Hepatocyte (in vitro differentiated cells): ENCODE measurements around the gene DDAH2. TPM values are rescaled to one million over a fixed set of nuclear protein-coding genes. Genes with fewer than 3 reads are reported as not detected.
A peak's percentile ranks its signal among the peaks of the same experiment; 100 is the strongest.

Source experiments
- DNase-seq: peaks from one replicate; pipeline ENCODE4 v3.0.0-alpha.2; 2016; ENCODE audit warnings: low spot score
- H2AFZ ChIP-seq: fragments of 200-600 bp; sonication (generic); 2 replicates; pipeline ENCODE4 v1.6.0; 2016; ENCODE audit warnings: antibody characterized with exemption, mild to moderate bottlenecking
- H3K27ac ChIP-seq: fragments of 200-600 bp; sonication (generic); 2 replicates; pipeline ENCODE4 v1.5.1; 2016; ENCODE audit warnings: mild to moderate bottlenecking
- H3K27me3 ChIP-seq: fragments of 200-600 bp; sonication (generic); 2 replicates; pipeline ENCODE4 v1.6.1; 2016
- H3K36me3 ChIP-seq: fragments of 200-600 bp; sonication (generic); replicated peaks from 2 replicates; pipeline ENCODE4 v1.5.1; 2016; ENCODE audit warnings: low read depth; ENCODE audit not compliant: insufficient read depth
- H3K4me1 ChIP-seq: fragments of 200-600 bp; sonication (generic); 2 replicates; pipeline ENCODE4 v1.5.1; 2016; ENCODE audit warnings: mild to moderate bottlenecking, moderate library complexity; ENCODE audit not compliant: insufficient read depth
- H3K4me2 ChIP-seq: fragments of 200-600 bp; sonication (generic); 2 replicates; pipeline ENCODE4 v1.6.0; 2016
- H3K4me3 ChIP-seq: fragments of 200-600 bp; sonication (generic); 2 replicates; pipeline ENCODE4 v1.5.1; 2016; ENCODE audit warnings: mild to moderate bottlenecking
- H3K79me2 ChIP-seq: fragments of 200-600 bp; sonication (generic); 2 replicates; pipeline ENCODE4 v1.6.0; 2017; ENCODE audit warnings: mild to moderate bottlenecking
- H3K9me2 ChIP-seq: fragments of 200-600 bp; sonication (generic); replicated peaks from 2 replicates; pipeline ENCODE4 v1.6.0; 2017; ENCODE audit warnings: mild to moderate bottlenecking; ENCODE audit not compliant: insufficient read depth
- H3K9me3 ChIP-seq: fragments of 200-600 bp; sonication (generic); 2 replicates; pipeline ENCODE4 v1.5.1; 2016; ENCODE audit warnings: low read depth, mild to moderate bottlenecking
- H4K20me1 ChIP-seq: fragments of 200-600 bp; sonication (generic); 2 replicates; pipeline ENCODE4 v1.6.0; 2016; ENCODE audit warnings: mild to moderate bottlenecking; ENCODE audit not compliant: insufficient read depth, poor library complexity, severe bottlenecking
- EZH2 ChIP-seq: fragments of 200-600 bp; sonication (generic); IDR thresholded peaks from 2 replicates; pipeline ENCODE4 v1.6.1; 2016; ENCODE audit warnings: antibody characterized with exemption, mild to moderate bottlenecking, borderline replicate concordance
- EZH2phosphoT487 ChIP-seq: fragments of 200-600 bp; sonication (generic); IDR thresholded peaks from one replicate; pipeline ENCODE4 v1.6.1; 2018; ENCODE audit warnings: antibody characterized with exemption, mild to moderate bottlenecking, low read depth, moderate library complexity; ENCODE audit not compliant: unreplicated experiment, severe bottlenecking
- WGBS: methylation state at CpG from one replicate; pipeline ENCODE4 v1.1.6; 2016; ENCODE audit warnings: low lambda C conversion rate; ENCODE audit errors: missing lambda C conversion rate; 5-methylcytosine and 5-hydroxymethylcytosine counted together
- polyA plus RNA-seq: library from polyadenylated mRNA; unstranded; fragments of >200 nt; fragmentation: Nextera tagmentation; extraction: Ambion mirVana; gene quantifications from 2 replicates; pipeline ENCODE4 v1.2.1, GENCODE V29; 2016
- total RNA-seq: library from RNA; depleted of rRNA; stranded (reverse); fragments of >200 nt; gene quantifications from 2 replicates; pipeline ENCODE4 v1.2.3, GENCODE V29; 2014
- TF ChIP-seq, protein P1 (sequence below): fragments of 200-600 bp; sonication (generic); IDR thresholded peaks from 2 replicates; pipeline ENCODE4 v1.5.1; 2016; ENCODE audit warnings: antibody characterized with exemption, mild to moderate bottlenecking; ENCODE audit not compliant: poor library complexity

DDAH2 gene
- total and polyA plus RNA-seq, 2 experiments from 2014 or later = 93.8 to 157 TPM

DNA sequence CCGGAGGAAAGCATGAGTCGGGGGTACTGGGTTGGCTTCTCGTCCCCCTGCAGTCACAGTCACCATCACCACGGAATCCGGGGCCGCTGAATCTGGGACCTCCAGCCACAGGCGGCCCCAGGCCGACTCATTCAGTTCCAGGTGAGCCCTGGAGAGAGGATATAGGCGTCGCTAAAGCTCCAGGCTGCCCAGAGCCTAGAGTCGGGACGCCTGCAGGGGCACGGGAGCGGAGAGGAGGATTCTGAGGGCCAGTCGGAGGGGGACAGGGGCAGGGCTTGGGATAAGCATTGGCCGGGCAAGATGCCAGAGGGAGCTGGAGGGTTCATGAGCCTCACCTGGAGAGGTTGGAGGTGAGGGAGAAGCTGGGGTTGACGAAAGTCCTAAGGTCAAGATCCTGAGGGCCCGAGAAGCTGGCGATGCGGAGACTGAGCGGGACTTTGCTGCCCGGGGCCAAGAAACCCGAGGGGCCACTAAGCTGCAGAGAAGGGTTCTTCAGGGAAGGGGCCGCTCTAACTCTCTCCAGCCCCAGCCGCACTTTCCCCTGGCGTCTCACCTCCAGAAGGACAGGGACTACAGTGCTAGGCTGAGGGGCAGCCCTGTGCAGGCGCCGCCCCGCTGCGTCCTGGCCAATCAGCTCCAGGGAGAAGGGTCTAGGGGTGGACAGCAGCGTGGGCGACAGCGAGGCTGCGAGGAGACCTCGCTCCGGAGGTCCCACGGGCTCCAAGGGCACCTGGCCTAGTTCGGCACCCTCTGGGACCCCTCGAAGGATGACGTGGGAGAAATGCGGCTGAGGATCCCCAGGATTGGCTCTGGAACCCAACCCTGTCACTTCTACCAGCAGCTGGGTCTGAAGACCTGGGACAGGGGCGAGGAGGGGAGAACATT lies 37.1 kb upstream of the DDAH2 start:
- WGBS = 73% methylated on average over 39 of the region's 42 CpGs
- TF ChIP-seq EZH2phosphoT487 (no peak), EZH2 (no peak)
- TF ChIP-seq, protein P1, sequence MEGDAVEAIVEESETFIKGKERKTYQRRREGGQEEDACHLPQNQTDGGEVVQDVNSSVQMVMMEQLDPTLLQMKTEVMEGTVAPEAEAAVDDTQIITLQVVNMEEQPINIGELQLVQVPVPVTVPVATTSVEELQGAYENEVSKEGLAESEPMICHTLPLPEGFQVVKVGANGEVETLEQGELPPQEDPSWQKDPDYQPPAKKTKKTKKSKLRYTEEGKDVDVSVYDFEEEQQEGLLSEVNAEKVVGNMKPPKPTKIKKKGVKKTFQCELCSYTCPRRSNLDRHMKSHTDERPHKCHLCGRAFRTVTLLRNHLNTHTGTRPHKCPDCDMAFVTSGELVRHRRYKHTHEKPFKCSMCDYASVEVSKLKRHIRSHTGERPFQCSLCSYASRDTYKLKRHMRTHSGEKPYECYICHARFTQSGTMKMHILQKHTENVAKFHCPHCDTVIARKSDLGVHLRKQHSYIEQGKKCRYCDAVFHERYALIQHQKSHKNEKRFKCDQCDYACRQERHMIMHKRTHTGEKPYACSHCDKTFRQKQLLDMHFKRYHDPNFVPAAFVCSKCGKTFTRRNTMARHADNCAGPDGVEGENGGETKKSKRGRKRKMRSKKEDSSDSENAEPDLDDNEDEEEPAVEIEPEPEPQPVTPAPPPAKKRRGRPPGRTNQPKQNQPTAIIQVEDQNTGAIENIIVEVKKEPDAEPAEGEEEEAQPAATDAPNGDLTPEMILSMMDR = no peak
- Histone ChIP-seq H3K27me3 (no peaks in the 10 kb centered on the region), H2AFZ (no peak overlapping the region), H3K27ac (no peak overlapping the region), H3K4me2 (peak overlapping the region; percentile 48), H3K9me3 (no peaks in the 10 kb centered on the region), H3K4me3 (no peak overlapping the region), H3K9me2 (no peaks in the 10 kb centered on the region), H3K36me3 (no peaks in the 10 kb centered on the region), H3K4me1 (peaks cover 8% of the 10 kb centered on the region), H4K20me1 (no peaks in the 10 kb centered on the region), H3K79me2 (no peaks in the 10 kb centered on the region)
- DNase-seq = no peak

DNA sequence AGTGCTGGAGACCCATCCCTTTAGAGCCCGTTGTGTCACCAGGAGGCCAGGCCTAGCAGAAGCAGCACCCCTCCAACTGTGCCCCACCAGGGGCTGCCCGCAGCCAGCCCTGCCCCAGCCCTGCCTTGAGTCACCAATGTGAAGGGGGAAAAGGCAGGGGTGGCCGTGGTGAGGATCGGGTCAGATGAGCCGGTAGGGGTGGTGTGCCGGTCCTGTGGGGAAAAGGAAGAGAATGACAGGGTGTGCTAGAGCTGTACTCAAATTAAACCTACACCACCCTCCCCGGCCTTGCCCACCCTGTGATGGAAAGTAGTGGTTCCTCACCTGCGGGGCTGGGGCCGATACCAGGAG lies 36.4 kb upstream of the DDAH2 start:
- TF ChIP-seq EZH2 = no peak
- no peak for TF ChIP-seq EZH2phosphoT487
- TF ChIP-seq, protein P1 = no peak
- H4K20me1 ChIP-seq = no peaks in the 10 kb centered on the region
- peaks cover 8% of the 10 kb centered on the region for H3K4me1 ChIP-seq
- no peaks in the 10 kb centered on the region for H3K9me2 ChIP-seq
- no peak overlapping the region for H3K27ac ChIP-seq
- WGBS = 92% methylated on average over 9 of the region's 9 CpGs
- no peak for DNase-seq
- no peak overlapping the region for H3K4me3 ChIP-seq
- no peaks in the 10 kb centered on the region for H3K27me3 ChIP-seq
- no peak overlapping the region for H3K4me2 ChIP-seq
- H3K9me3 ChIP-seq = no peaks in the 10 kb centered on the region
- H2AFZ ChIP-seq = no peak overlapping the region
- no peaks in the 10 kb centered on the region for H3K79me2 ChIP-seq
- no peaks in the 10 kb centered on the region for H3K36me3 ChIP-seq

DNA sequence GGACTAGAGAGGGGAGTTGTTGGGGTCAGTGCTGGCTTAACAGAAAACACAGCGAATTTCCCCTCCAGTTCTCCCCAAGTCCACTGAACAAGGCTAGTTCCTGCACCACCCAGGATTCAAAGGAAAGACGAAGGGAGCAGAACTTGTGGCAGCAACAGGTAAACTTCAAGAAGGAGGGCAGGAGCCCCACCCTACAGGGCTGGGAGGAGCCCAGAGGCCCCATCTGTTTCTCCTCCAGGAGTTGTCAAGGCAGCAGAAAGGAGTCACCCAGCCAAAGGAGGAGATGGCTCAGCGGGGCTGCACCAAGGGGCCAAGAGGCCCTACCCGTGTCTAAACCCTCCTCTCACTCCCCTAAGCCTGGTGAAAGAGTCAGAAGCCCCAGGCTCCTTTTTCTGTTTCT lies 35.1 kb upstream of the DDAH2 start:
- DNase-seq = no peak
- H3K4me2 ChIP-seq = no peak overlapping the region
- H3K4me1 ChIP-seq = peaks cover 8% of the 10 kb centered on the region
- H4K20me1 ChIP-seq = no peaks in the 10 kb centered on the region
- no peaks in the 10 kb centered on the region for H3K36me3 ChIP-seq
- no peak overlapping the region for H3K27ac ChIP-seq
- H3K27me3 ChIP-seq = no peaks in the 10 kb centered on the region
- H2AFZ ChIP-seq = no peak overlapping the region
- no peak overlapping the region for H3K4me3 ChIP-seq
- 76% methylated on average over 4 of the region's 4 CpGs for WGBS
- H3K79me2 ChIP-seq = no peaks in the 10 kb centered on the region
- H3K9me3 ChIP-seq = no peaks in the 10 kb centered on the region
- no peaks in the 10 kb centered on the region for H3K9me2 ChIP-seq
- TF ChIP-seq EZH2phosphoT487 (no peak), EZH2 (no peak)
- TF ChIP-seq, protein P1 = no peak
